ENCODE measurements around the gene JMJD4. TPM values are rescaled to one million over a fixed set of nuclear protein-coding genes. Genes with fewer than 3 reads are reported as not detected.

Gene JMJD4
- total RNA-seq, 1 donor from 2014 or later = 17.8 TPM

DNA sequence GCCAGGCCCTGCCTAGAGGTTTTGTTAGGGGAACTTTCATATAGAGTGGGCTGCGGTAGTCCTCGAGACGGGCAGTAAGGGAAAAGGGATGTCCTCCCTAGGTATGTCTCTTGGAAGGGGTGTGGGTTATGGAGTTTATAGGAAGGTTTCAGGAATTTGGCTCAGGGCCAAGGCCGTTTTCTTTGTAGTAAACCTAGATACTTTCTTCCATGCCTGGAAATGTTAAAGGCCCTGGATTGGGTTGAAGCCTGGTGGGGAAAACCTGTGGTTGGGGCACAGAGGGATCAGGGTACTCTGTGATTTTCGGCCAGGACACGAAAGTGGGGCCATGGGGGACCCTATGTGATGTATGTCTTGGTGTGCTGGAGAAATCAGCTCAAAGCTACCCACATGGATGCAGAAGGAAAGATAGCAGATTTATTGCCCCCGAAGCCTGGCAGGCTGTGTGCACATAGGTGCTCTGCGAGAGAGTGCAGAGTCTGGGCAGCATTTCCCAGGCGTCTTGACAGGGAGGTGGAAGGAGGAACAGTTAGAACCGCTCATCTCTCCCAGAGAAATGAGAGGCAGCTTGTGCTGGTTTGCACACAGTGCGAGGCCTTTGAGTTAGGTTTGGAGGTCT is 1.8 kb upstream of the JMJD4 start:
- TF ChIP-seq, protein P1, sequence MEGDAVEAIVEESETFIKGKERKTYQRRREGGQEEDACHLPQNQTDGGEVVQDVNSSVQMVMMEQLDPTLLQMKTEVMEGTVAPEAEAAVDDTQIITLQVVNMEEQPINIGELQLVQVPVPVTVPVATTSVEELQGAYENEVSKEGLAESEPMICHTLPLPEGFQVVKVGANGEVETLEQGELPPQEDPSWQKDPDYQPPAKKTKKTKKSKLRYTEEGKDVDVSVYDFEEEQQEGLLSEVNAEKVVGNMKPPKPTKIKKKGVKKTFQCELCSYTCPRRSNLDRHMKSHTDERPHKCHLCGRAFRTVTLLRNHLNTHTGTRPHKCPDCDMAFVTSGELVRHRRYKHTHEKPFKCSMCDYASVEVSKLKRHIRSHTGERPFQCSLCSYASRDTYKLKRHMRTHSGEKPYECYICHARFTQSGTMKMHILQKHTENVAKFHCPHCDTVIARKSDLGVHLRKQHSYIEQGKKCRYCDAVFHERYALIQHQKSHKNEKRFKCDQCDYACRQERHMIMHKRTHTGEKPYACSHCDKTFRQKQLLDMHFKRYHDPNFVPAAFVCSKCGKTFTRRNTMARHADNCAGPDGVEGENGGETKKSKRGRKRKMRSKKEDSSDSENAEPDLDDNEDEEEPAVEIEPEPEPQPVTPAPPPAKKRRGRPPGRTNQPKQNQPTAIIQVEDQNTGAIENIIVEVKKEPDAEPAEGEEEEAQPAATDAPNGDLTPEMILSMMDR (IDR thresholded peaks at IDR 0.05) = no peak
- H3K9me3 Mint-ChIP-seq (ENCODE audit: low read depth) = no peaks in the 10 kb centered on the region
- DNase-seq (ENCODE audit: low spot score) = no peak
- H3K36me3 Mint-ChIP-seq (ENCODE audit: low read depth) = peaks cover 7% of the 10 kb centered on the region
- no peak overlapping the region for H3K4me3 Mint-ChIP-seq (ENCODE audit: unreplicated experiment)
- H3K4me1 Mint-ChIP-seq (ENCODE audit: low read depth) = peaks cover 24% of the 10 kb centered on the region
- no peak overlapping the region for H3K27ac Mint-ChIP-seq (ENCODE audit: unreplicated experiment)
- no peaks in the 10 kb centered on the region for H3K27me3 Mint-ChIP-seq (ENCODE audit: low read depth)

DNA sequence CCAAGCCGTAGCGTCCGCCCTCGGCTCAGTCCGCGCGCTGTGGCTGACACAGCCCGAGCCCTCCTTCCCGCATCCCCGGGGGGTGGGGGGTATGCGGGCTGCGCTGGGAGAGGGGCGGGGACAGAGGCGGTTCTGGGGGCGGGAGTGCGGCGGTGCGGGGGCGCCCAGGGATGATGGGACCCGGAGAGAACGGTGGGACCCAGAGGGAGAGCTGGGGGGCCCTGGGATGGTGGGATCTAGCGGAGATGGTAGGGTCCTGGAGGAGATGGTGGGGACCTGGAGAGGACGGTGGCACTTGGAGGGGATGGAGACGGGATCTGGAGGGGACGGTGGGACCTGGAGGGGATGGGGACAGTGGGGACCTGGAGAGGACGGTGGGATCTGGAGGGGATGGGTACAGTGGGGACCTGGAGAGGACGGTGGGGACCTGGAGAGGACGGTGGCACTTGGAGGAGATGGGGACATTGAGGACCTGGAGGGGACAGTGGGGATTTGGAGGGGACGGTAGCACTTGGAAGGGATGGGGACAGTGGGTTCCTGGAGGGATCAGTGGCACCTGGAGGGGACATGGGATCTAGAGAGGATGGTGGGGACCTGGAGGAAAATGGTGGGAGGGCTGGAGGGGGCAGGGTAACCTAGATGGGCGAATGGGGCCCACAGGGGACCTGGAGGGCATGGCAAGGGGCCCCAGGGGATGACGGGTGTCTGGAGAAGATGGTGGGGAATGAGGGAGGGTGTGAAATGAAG is 610 bp upstream of the JMJD4 start:
- no peak for DNase-seq (ENCODE audit: low spot score)
- Mint-ChIP-seq H3K4me3 (ENCODE audit: unreplicated experiment) (peak overlapping the region; percentile 89), H3K36me3 (ENCODE audit: low read depth) (peaks cover 7% of the 10 kb centered on the region), H3K4me1 (ENCODE audit: low read depth) (peaks cover 24% of the 10 kb centered on the region), H3K9me3 (ENCODE audit: low read depth) (no peaks in the 10 kb centered on the region), H3K27ac (ENCODE audit: unreplicated experiment) (peak overlapping the region; percentile 61), H3K27me3 (ENCODE audit: low read depth) (no peaks in the 10 kb centered on the region)
- TF ChIP-seq, protein P1 (IDR thresholded peaks at IDR 0.05) = no peak

DNA sequence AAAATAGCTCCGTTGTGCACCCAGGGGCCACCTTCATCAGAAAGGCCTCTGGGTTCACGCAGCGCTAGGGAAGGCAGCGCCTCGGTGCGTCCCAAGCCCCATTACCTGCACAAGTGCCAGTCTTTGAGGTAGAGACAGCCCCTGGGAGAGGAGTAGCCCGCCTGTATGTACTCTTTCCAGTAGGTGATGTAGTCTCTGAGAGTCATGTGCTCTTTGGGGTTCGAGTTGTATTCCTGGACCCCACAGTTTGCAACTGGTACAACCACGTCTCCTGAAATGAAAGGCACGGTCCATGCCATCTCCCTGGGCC is 601 bp downstream of the JMJD4 start:
- Mint-ChIP-seq H3K27ac (ENCODE audit: unreplicated experiment) (no peak overlapping the region), H3K4me3 (ENCODE audit: unreplicated experiment) (peak overlapping the region; percentile 89), H3K9me3 (ENCODE audit: low read depth) (no peaks in the 10 kb centered on the region), H3K27me3 (ENCODE audit: low read depth) (no peaks in the 10 kb centered on the region), H3K36me3 (ENCODE audit: low read depth) (peaks cover 5% of the 10 kb centered on the region), H3K4me1 (ENCODE audit: low read depth) (peaks cover 27% of the 10 kb centered on the region)
- TF ChIP-seq, protein P1 (IDR thresholded peaks at IDR 0.05) = no peak
- DNase-seq (ENCODE audit: low spot score) = no peak

DNA sequence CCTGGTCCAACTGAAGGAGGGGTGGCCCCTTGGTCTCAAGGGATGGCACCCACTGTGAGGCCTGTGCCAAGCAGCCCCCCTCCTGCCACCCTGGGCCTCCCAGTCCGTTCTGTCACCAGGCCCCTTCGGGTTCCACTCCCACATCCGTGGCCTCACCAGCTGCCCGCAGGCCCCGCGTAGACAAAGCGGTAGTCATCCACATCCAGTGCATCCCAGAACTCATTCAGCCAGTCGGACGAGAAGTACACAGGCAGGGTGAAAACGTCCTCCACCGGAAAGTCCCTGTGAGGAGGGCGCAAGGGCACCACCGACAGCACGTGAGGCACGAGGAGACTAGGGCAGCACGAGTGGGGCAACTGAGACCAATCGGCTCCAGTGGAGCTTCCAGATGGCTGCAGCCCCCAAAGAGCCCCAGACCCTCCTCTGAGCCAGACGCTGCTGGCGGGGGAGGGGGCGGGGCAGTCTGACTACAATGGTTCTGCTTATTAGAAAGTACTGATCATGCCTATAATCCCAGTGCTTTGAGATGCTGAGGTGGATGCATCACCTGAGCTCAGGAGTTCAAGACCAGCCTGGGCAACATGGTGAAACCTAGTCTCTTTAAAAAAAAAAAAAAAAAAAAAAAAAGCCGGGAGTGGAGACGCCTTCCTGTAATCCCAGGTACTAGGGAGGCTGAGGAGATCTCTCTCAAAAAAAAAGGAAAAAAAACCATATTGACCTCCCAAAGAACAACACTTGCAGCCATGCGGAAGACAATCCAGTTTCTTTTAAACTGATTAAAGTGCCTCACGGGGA is 1.2 kb downstream of the JMJD4 start:
- no peaks in the 10 kb centered on the region for H3K9me3 Mint-ChIP-seq (ENCODE audit: low read depth)
- no peak overlapping the region for H3K27ac Mint-ChIP-seq (ENCODE audit: unreplicated experiment)
- no peaks in the 10 kb centered on the region for H3K27me3 Mint-ChIP-seq (ENCODE audit: low read depth)
- DNase-seq (ENCODE audit: low spot score) = no peak
- TF ChIP-seq, protein P1 (IDR thresholded peaks at IDR 0.05) = no peak
- H3K4me3 Mint-ChIP-seq (ENCODE audit: unreplicated experiment) = peak overlapping the region; percentile 89
- peaks cover 5% of the 10 kb centered on the region for H3K36me3 Mint-ChIP-seq (ENCODE audit: low read depth)
- peaks cover 33% of the 10 kb centered on the region for H3K4me1 Mint-ChIP-seq (ENCODE audit: low read depth)

DNA sequence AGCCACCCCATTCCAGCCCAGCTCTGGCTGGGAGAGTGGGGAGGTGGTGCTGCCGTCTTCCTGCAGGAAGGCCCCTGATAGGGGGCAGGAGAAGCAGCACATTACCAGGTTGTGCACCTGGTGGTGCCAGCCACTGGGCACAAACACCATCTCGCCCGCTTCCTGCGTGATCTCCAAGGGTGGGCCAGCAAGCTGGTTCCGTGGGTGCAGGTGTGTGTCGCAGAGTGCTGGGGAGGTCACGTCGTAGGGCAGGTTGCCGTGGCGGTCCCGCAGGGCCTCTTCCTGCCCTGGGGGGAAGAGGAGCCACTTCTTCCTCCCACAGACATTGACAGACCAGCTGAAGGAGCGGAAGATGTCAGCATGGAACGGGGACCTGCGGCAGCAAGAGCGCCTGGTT is 1.8 kb downstream of the JMJD4 start:
- peaks cover 38% of the 10 kb centered on the region for H3K4me1 Mint-ChIP-seq (ENCODE audit: low read depth)
- no peak for DNase-seq (ENCODE audit: low spot score)
- H3K4me3 Mint-ChIP-seq (ENCODE audit: unreplicated experiment) = peak overlapping the region; percentile 89
- no peak overlapping the region for H3K27ac Mint-ChIP-seq (ENCODE audit: unreplicated experiment)
- no peaks in the 10 kb centered on the region for H3K27me3 Mint-ChIP-seq (ENCODE audit: low read depth)
- H3K36me3 Mint-ChIP-seq (ENCODE audit: low read depth) = peaks cover 5% of the 10 kb centered on the region
- TF ChIP-seq, protein P1 (IDR thresholded peaks at IDR 0.05) = no peak
- H3K9me3 Mint-ChIP-seq (ENCODE audit: low read depth) = no peaks in the 10 kb centered on the region
